Upper lobe of left lung (tissue), 4 donors: ENCODE data around the gene ANO4.

ENCODE experiments used
- CTCF ChIP-seq, 6 experiments: fragments of 450-650 bp in 4 of 6; fragments of 200-600 bp in 2 of 6; sonication (generic) in 2 of 6; IDR thresholded peaks; one replicate each; pipeline ENCODE4 v1.5.1; 2016 to 2019; ENCODE audit warnings: antibody characterized with exemption in 6 of 6
- EP300 ChIP-seq, 4 donors: sonication (generic); formaldehyde crosslinking; IDR thresholded peaks; one replicate each; pipeline ENCODE4 v1.5.1; 2017; ENCODE audit warnings: antibody characterized with exemption in 4 of 4, control low read depth in 2 of 4
- POLR2A ChIP-seq, 4 donors: fragments of 450-650 bp; IDR thresholded peaks; one replicate each; pipeline ENCODE4 v1.5.1; 2016 to 2017; ENCODE audit warnings: antibody characterized with exemption in 4 of 4, mild to moderate bottlenecking in 2 of 4
- POLR2AphosphoS5 ChIP-seq, 2 donors: sonication (generic); formaldehyde crosslinking; IDR thresholded peaks; one replicate each; pipeline ENCODE4 v1.5.1; 2017; ENCODE audit warnings: antibody characterized with exemption in 2 of 2

- no peak for TF ChIP-seq POLR2AphosphoS5 (IDR thresholded peaks at IDR 0.05)
- TF ChIP-seq POLR2A (IDR thresholded peaks at IDR 0.05) = no peak
- no peak for TF ChIP-seq CTCF (IDR thresholded peaks at IDR 0.05)
- TF ChIP-seq EP300 (IDR thresholded peaks at IDR 0.05) = no peak
Measured at GRCh38 chr12:100987552-100988521, 193.3 kb downstream of the ANO4 start.
